ENCODE results near the gene TBX5.

DNA sequence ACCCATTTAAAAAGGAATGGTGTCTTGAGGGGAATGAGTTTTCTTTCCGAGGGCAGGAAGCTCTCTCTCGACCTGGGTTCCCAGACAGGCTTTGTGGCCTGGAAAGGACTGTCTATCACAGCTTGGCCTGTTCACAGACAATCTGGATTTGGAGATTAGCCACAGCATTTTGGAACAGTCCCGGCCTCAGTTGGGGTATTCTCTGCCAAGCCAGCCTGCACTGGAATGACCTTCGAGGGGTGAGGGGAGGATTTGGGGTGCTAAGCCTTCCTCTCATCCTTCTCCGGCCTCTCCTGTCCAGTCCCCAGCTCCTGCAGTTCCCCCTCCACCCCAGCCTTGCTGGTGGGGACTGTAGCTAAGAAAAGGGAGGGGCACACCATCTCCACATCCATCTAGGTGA, 13.0 kb downstream of the TBX5 start:
- TF ChIP-seq SMC3 (IDR thresholded peaks at IDR 0.05; ENCODE audit: low read depth, low read length) = no peak
- TF ChIP-seq GABPA (IDR thresholded peaks at IDR 0.05; ENCODE audit: low read depth) = no peak

Data from SK-N-SH (cell line).